Glutamatergic neuron (in vitro differentiated cells): ENCODE results near the gene KCNIP1. TPM values are rescaled to one million over a fixed set of nuclear protein-coding genes. Genes with fewer than 3 reads are reported as not detected.

Experiments
- DNase-seq: peaks from one replicate; pipeline ENCODE4 v3.0.0; 2022
- H3K27ac Mint-ChIP-seq: one replicate; pipeline ENCODE4 v1.8.0; 2020; ENCODE audit warnings: mild to moderate bottlenecking, mixed read lengths, inconsistent platforms; ENCODE audit not compliant: unreplicated experiment
- H3K27me3 Mint-ChIP-seq: one replicate; pipeline ENCODE4 v1.8.0; 2020; ENCODE audit warnings: mild to moderate bottlenecking, moderate library complexity, mixed read lengths, inconsistent platforms; ENCODE audit not compliant: unreplicated experiment
- H3K36me3 Mint-ChIP-seq: one replicate; pipeline ENCODE4 v1.8.0; 2020; ENCODE audit warnings: mild to moderate bottlenecking, mixed read lengths, inconsistent platforms; ENCODE audit not compliant: unreplicated experiment
- H3K4me1 Mint-ChIP-seq: one replicate; pipeline ENCODE4 v1.8.0; 2020; ENCODE audit warnings: mild to moderate bottlenecking, low read depth, mixed read lengths, inconsistent platforms; ENCODE audit not compliant: unreplicated experiment
- H3K4me3 Mint-ChIP-seq: one replicate; pipeline ENCODE4 v1.8.0; 2020; ENCODE audit warnings: mild to moderate bottlenecking, mixed read lengths, inconsistent platforms; ENCODE audit not compliant: unreplicated experiment
- H3K9me3 Mint-ChIP-seq: one replicate; pipeline ENCODE4 v1.8.0; 2020; ENCODE audit warnings: mild to moderate bottlenecking, moderate library complexity, mixed read lengths, inconsistent platforms; ENCODE audit not compliant: unreplicated experiment
- CTCF ChIP-seq: fragments of 200-600 bp; sonication (generic); IDR thresholded peaks from one replicate; pipeline ENCODE4 v1.5.0; 2021; ENCODE audit not compliant: partially characterized antibody, unreplicated experiment
- total RNA-seq: library from RNA; stranded (reverse); fragmentation: NEBNext Ultra II Directional; extraction: Animal tissue kit (Norgen Biotek cat#: 25700); gene quantifications from one replicate; pipeline ENCODE4 v1.2.1, GENCODE V29; 2021; ENCODE audit not compliant: unreplicated experiment

The KCNIP1 gene
- total RNA-seq, 1 donor from 2014 or later = 0.47 TPM

- TF ChIP-seq CTCF = no peak
- Mint-ChIP-seq H3K27me3 (peaks cover 2% of the 10 kb centered on the region), H3K36me3 (peaks cover 9% of the 10 kb centered on the region), H3K9me3 (peaks cover under 1% of the 10 kb centered on the region), H3K4me3 (no peak overlapping the region), H3K27ac (no peak overlapping the region), H3K4me1 (no peaks in the 10 kb centered on the region)
- no peak for DNase-seq
These were observed 81.6 kb downstream of the KCNIP1 start for GRCh38 chr5:170585273-170585948.

GRCh38 chr5:170587808-170588207 is 84.0 kb downstream of the KCNIP1 start:
- no peaks in the 10 kb centered on the region for H3K4me1 Mint-ChIP-seq
- TF ChIP-seq CTCF = no peak
- no peak overlapping the region for H3K4me3 Mint-ChIP-seq
- peaks cover 9% of the 10 kb centered on the region for H3K36me3 Mint-ChIP-seq
- peaks cover 2% of the 10 kb centered on the region for H3K27me3 Mint-ChIP-seq
- H3K9me3 Mint-ChIP-seq = no peaks in the 10 kb centered on the region
- DNase-seq = no peak
- H3K27ac Mint-ChIP-seq = no peak overlapping the region

GRCh38 chr5:170589643-170590042 is 85.8 kb downstream of the KCNIP1 start:
- Mint-ChIP-seq H3K27ac (no peak overlapping the region), H3K4me3 (no peak overlapping the region), H3K27me3 (peaks cover 2% of the 10 kb centered on the region), H3K9me3 (no peaks in the 10 kb centered on the region), H3K4me1 (no peaks in the 10 kb centered on the region), H3K36me3 (peaks cover 9% of the 10 kb centered on the region)
- TF ChIP-seq CTCF = no peak
- DNase-seq = no peak

GRCh38 chr5:170590566-170590965 is 86.7 kb downstream of the KCNIP1 start:
- DNase-seq = no peak
- Mint-ChIP-seq H3K4me3 (no peak overlapping the region), H3K4me1 (no peaks in the 10 kb centered on the region), H3K27ac (no peak overlapping the region), H3K36me3 (peaks cover 9% of the 10 kb centered on the region), H3K9me3 (no peaks in the 10 kb centered on the region), H3K27me3 (peaks cover 2% of the 10 kb centered on the region)
- TF ChIP-seq CTCF = no peak

GRCh38 chr5:170591054-170591453 is 87.2 kb downstream of the KCNIP1 start:
- Mint-ChIP-seq H3K36me3 (peaks cover 9% of the 10 kb centered on the region), H3K27me3 (peaks cover 2% of the 10 kb centered on the region), H3K4me3 (no peak overlapping the region), H3K4me1 (no peaks in the 10 kb centered on the region), H3K9me3 (no peaks in the 10 kb centered on the region), H3K27ac (no peak overlapping the region)
- no peak for DNase-seq
- TF ChIP-seq CTCF = no peak
